Measurements from ENCODE around the gene FAM229B. TPM values are rescaled to one million over a fixed set of nuclear protein-coding genes. Genes with fewer than 3 reads are reported as not detected.

The FAM229B gene
- total and polyA plus RNA-seq, 3 experiments from 2014 or later: 5.5 to 8.7 (median 7.2) TPM

GRCh38 chr6:112149236-112149635 is 61.8 kb downstream of the FAM229B start:
- H3K4me1 Mint-ChIP-seq: peaks cover 0 to 4% (median 1%) of the 10 kb centered on the region in 3 donors
- POLR2A ChIA-PET: no interaction called here
- H3K4me3 Mint-ChIP-seq: no peak overlapping the region
- CTCF ChIA-PET: no interaction called here
- Histone ChIP-seq H3K27ac (ENCODE audit: low read depth, low read length) (no peak overlapping the region), H3K9me3 (ENCODE audit: low read length) (no peaks in the 10 kb centered on the region), H3K27me3 (ENCODE audit: insufficient read depth, low read length, poor library complexity, severe bottlenecking) (no peaks in the 10 kb centered on the region), H3K36me3 (ENCODE audit: insufficient read depth, low read length) (no peaks in the 10 kb centered on the region), H3K4me1 (ENCODE audit: insufficient read depth, low read length) (no peaks in the 10 kb centered on the region), H3K4me3 (ENCODE audit: low read length) (no peak overlapping the region)
- H3K27ac Mint-ChIP-seq: no peak overlapping the region
- no peak for DNase-seq
- H3K27me3 Mint-ChIP-seq: peaks cover 8 to 24% of the 10 kb centered on the region in 2 donors
- no peaks in the 10 kb centered on the region for H3K9me3 Mint-ChIP-seq
- H3K36me3 Mint-ChIP-seq: no peaks in the 10 kb centered on the region

GRCh38 chr6:112149719-112150263 is 62.4 kb downstream of the FAM229B start:
- Histone ChIP-seq H3K4me3 (ENCODE audit: low read length) (no peak overlapping the region), H3K27me3 (ENCODE audit: insufficient read depth, low read length, poor library complexity, severe bottlenecking) (no peaks in the 10 kb centered on the region), H3K4me1 (ENCODE audit: insufficient read depth, low read length) (no peaks in the 10 kb centered on the region), H3K36me3 (ENCODE audit: insufficient read depth, low read length) (no peaks in the 10 kb centered on the region), H3K9me3 (ENCODE audit: low read length) (no peaks in the 10 kb centered on the region), H3K27ac (ENCODE audit: low read depth, low read length) (no peak overlapping the region)
- H3K4me3 Mint-ChIP-seq: no peak overlapping the region
- H3K4me1 Mint-ChIP-seq: no peaks in the 10 kb centered on the region
- H3K36me3 Mint-ChIP-seq: no peaks in the 10 kb centered on the region
- H3K27me3 Mint-ChIP-seq: peaks cover 8 to 24% of the 10 kb centered on the region in 2 donors
- POLR2A ChIA-PET: no interaction called here
- H3K9me3 Mint-ChIP-seq: no peaks in the 10 kb centered on the region
- H3K27ac Mint-ChIP-seq: no peak overlapping the region
- no peak for DNase-seq
- CTCF ChIA-PET: no interaction called here

DNA sequence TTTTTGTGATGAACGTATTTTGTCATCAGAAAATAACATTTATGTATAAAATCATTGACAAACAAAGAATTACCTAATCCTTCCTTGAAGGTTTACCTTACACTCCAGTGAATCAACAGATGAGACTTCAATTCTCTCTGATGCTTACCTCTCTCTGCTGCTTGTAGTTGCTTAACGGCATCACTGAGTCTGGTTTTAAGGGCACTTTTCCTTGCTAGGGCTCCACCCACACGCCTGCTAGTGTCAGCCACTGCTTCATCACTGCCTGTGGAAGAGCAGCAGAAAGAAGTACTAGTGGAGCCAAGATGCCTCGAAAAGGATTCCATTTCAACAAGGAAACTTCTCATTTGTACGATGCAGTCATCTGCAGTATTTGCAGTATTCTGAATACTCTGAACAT is 63.0 kb downstream of the FAM229B start:
- no peaks in the 10 kb centered on the region for H3K9me3 Mint-ChIP-seq
- Histone ChIP-seq H3K27me3 (ENCODE audit: insufficient read depth, low read length, poor library complexity, severe bottlenecking) (no peaks in the 10 kb centered on the region), H3K36me3 (ENCODE audit: insufficient read depth, low read length) (no peaks in the 10 kb centered on the region), H3K27ac (ENCODE audit: low read depth, low read length) (no peak overlapping the region), H3K9me3 (ENCODE audit: low read length) (no peaks in the 10 kb centered on the region), H3K4me3 (ENCODE audit: low read length) (no peak overlapping the region), H3K4me1 (ENCODE audit: insufficient read depth, low read length) (no peaks in the 10 kb centered on the region)
- no peak overlapping the region for H3K4me3 Mint-ChIP-seq
- DNase-seq: no peak
- H3K36me3 Mint-ChIP-seq: no peaks in the 10 kb centered on the region
- no peak overlapping the region for H3K27ac Mint-ChIP-seq
- ChIA-PET POLR2A (no interaction called here), CTCF (interaction anchor here (1.1 kb wide), 1 partner anchor 13 kb away, joined by 7 read pairs; no protein-coding TSS in a partner anchor)
- peaks cover 0 to under 1% (median 0%) of the 10 kb centered on the region in 3 donors for H3K4me1 Mint-ChIP-seq
- H3K27me3 Mint-ChIP-seq: peaks cover 8 to 20% of the 10 kb centered on the region in 2 donors

Other genes with a start within 250 kb of the FAM229B start
- 100 to 1,000 TPM; 481 to 491 TPM for gene FYN, start 214.1 kb upstream of the FAM229B start, total RNA-seq
- gene FYN, start 214.1 kb upstream of the FAM229B start, polyA plus RNA-seq: 611 TPM
- not detected for gene CCN6, start 33.5 kb upstream of the FAM229B start, total RNA-seq
- gene CCN6, start 33.5 kb upstream of the FAM229B start, polyA plus RNA-seq: 0.15 TPM
- gene TUBE1, start 109 bp upstream of the FAM229B start, total RNA-seq: 10 to 100 TPM; 25.6 to 31.0 TPM
- 11.8 TPM for gene TUBE1, start 109 bp upstream of the FAM229B start, polyA plus RNA-seq
- gene LAMA4, start 167.0 kb downstream of the FAM229B start, total RNA-seq: not detected
- gene LAMA4, start 167.0 kb downstream of the FAM229B start, polyA plus RNA-seq: not detected